Erythroblast (primary cell): ENCODE measurements around the gene USHBP1.
A peak's percentile ranks its signal among the peaks of the same experiment; 100 is the strongest.

Source experiments
- DNase-seq, 2 experiments: peaks; one replicate each; lab custom pipeline; 2025; lab: John Stamatoyannopoulos, UW
- GATA1 ChIP-seq: IDR thresholded peaks from 2 replicates; pipeline ENCODE4 v1.6.1; 2011; ENCODE audit warnings: low read depth, mild to moderate bottlenecking, control low read depth, low read length, moderate library complexity
- POLR2A ChIP-seq: IDR thresholded peaks from 2 replicates; pipeline ENCODE4 v1.6.1; 2011; ENCODE audit warnings: mild to moderate bottlenecking, low read length

The USHBP1 gene

DNA sequence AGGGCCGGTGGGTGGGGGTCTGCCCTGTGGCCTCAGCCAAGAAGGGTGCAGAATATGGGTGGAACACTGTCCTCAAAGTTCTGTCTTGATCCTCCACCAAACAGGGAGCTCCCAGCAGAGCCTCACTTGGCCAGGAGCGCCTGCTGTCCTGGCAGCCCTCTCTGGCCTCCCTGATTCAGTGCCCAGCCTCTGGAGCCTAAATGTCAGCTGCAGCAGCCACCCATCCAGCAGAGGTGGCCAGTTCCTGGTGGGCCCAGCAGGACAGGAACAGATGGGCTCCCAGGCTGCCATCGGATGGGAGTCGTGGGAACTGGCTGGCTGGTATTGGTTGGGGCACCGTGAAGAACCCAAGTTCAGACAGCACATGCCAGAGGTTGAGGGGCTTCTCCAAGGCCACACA is 51.2 kb downstream of the USHBP1 start:
- no peak for TF ChIP-seq GATA1
- no peak for TF ChIP-seq POLR2A
- no peak for DNase-seq

DNA sequence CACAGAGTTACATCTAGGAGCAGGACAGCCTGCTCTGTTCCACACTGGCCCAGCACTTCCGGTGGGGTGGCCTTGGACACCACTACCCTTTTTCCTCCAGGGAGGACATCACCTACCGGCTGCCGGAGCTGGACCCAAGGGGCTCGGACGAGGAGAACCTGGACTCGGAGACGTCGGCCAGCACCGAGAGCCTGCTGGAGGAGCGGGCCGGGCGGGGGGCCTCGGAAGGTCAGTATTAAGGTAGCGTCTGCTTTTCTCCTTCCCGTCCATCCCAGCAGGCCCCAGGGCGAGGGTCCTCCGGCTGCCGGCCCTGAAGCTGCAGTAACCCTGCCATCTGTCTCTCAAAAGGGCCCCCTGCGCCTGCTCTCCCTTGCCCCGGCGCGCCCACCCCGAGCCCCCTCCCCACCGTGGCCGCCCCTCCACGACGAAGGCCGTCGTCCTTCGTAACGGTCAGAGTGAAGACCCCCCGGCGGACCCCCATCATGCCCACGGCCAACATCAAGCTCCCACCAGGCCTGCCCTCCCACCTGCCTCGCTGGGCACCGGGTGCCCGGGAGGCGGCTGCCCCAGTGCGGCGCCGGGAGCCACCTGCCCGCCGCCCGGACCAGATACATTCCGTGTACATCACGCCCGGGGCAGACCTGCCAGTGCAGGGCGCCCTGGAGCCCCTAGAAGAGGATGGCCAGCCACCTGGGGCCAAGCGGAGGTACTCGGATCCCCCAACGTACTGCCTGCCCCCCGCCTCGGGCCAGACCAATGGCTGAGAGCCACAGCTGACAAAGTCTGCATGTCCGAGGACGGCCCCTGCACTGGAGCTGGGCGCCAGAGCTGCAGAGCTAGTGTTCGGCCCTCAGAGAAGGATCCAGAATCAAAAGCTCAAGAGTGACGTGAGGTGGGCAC is 52.7 kb downstream of the USHBP1 start:
- no peak for TF ChIP-seq GATA1
- TF ChIP-seq POLR2A: no peak
- DNase-seq: no peak

GRCh38 chr19:17210296-17210695 is 54.2 kb downstream of the USHBP1 start:
- no peak for TF ChIP-seq GATA1
- TF ChIP-seq POLR2A: no peak
- no peak for DNase-seq

- DNase-seq: peak; percentile 75 to 79
- TF ChIP-seq GATA1: no peak
- no peak for TF ChIP-seq POLR2A
Observed at GRCh38 chr19:17209126-17210036, 55.2 kb downstream of the USHBP1 start.

- TF ChIP-seq GATA1 (no peak), POLR2A (no peak)
- DNase-seq: no peak
Observed at GRCh38 chr19:17206736-17207581, 57.6 kb downstream of the USHBP1 start.

DNA sequence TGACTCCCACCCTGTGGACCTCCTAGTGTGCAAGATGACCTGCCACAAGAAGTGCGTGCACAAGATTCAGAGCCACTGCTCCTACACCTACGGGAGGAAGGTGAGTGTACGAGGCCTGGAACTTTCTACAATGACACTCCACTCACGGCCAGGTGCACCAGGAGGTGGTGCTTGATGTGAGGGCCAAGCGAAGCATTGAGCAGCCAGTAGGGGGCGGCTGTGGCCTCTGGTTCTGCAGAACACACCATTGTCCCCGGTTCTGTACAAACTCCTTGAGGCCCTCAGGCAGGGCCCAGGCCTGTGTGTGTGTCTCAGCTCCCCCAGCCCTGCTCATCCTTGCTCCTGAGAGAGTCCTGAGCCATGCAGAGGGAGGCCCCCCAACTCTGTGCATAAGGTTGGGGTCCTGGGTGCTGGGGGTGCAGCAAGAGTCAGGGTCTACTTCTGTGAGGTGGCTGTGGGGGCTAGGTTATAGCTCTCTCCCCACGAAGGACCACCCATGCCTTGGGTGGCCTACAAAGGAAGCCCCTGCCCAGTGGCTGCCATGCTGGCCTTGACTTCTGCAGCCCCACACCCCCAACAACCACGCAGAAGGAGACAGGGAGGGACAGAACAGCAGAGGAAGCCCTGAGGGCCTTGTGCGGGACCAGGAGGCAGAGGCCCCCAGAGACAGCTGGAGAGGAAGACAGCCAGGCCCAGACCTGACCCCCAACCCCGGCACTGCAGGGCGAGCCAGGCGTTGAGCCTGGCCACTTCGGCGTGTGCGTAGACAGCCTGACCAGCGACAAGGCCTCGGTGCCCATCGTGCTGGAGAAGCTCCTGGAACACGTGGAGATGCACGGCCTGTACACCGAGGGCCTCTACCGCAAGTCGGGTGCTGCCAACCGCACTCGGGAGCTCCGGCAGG is 59.1 kb downstream of the USHBP1 start:
- TF ChIP-seq POLR2A (no peak), GATA1 (no peak)
- DNase-seq: peak; percentile 77 to 85

DNA sequence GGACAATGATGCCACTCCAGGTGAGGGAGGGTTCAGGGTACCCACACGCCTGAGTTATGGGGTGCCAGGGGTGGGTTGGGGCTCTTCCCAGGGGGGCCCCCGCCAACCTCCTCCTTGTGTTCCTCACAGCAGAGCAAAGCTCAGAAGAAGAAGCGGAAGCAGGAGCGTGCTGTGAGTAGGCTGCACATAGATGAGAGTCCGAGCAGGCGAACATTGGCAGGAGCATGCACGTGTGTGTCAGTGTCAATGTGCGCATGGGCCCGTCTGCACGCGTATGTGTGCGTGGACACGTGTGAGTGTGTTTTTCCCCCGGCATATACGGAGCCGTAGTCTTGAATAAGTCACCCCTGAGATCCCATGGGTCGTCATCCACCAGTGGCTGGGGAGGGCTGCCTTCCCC is 61.8 kb downstream of the USHBP1 start:
- DNase-seq: no peak
- TF ChIP-seq POLR2A (no peak), GATA1 (no peak)

DNA sequence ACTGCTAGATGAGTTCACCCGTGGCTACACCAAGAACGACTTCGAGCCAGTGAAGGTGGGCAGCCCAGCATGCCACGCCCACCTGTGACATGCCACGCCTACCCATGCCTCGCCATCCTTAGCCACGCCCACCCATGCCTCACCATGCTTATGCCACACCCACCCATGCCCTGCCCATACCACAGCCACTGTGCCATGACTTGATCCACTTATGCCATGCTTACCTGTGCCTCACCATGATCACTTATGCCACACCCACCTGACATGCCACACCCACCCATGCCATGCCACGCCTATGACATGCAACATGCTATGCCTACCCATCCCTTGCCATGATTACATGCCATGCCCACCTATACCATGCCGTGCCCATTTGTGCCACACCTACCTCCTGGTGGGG is 62.3 kb downstream of the USHBP1 start:
- DNase-seq: peak in 1 of 2 experiments; percentile 23
- TF ChIP-seq GATA1 (no peak), POLR2A (no peak)

- TF ChIP-seq POLR2A: no peak
- no peak for TF ChIP-seq GATA1
- peak in 1 of 2 experiments; percentile 33 for DNase-seq
Observed at GRCh38 chr19:17200408-17201079, 64.0 kb downstream of the USHBP1 start.
